Cardiac muscle cell (in vitro differentiated cells and primary cell): Measurements from ENCODE around the gene CYP46A1. TPM values are rescaled to one million over a fixed set of nuclear protein-coding genes. Genes with fewer than 3 reads are reported as not detected.

ENCODE experiments used
- DNase-seq, 2 donors: peaks; one replicate each; pipeline versions ENCODE4 v3.0.0 to v3.0.0-alpha.2; 2010 to 2017; ENCODE audit warnings: low read depth in 1 of 2, low spot score in 1 of 2
- H3K27ac ChIP-seq: fragments of 200-600 bp; sonication (generic); 2 replicates; pipeline ENCODE4 v1.5.1; 2016
- H3K27me3 ChIP-seq: fragments of 200-600 bp; sonication (generic); 2 replicates; pipeline ENCODE4 v1.6.0; 2016; ENCODE audit warnings: control low read depth
- H3K36me3 ChIP-seq: fragments of 200-600 bp; sonication (generic); 2 replicates; pipeline ENCODE4 v1.5.1; 2016; ENCODE audit warnings: control low read depth
- H3K4me1 ChIP-seq: fragments of 200-600 bp; sonication (generic); 2 replicates; pipeline ENCODE4 v1.8.1; 2017; ENCODE audit warnings: low read depth, mild to moderate bottlenecking, mixed run types
- H3K4me3 ChIP-seq: fragments of 200-600 bp; sonication (generic); 2 replicates; pipeline ENCODE4 v1.5.1; 2016; ENCODE audit warnings: mild to moderate bottlenecking
- H3K9me3 ChIP-seq: fragments of 200-600 bp; sonication (generic); 2 replicates; pipeline ENCODE4 v1.5.1; 2017; ENCODE audit warnings: low read depth, mild to moderate bottlenecking, control low read depth
- polyA plus RNA-seq: library from polyadenylated mRNA; unstranded; fragments of >200 nt; fragmentation: Nextera tagmentation; extraction: Ambion mirVana; gene quantifications from 2 replicates; pipeline ENCODE4 v1.2.1, GENCODE V29; 2016
- total RNA-seq: library from RNA; depleted of rRNA; stranded (reverse); fragments of >200 nt; gene quantifications from 2 replicates; pipeline ENCODE4 v1.2.3, GENCODE V29; 2016
- TF ChIP-seq, protein P1 (sequence below): IDR thresholded peaks from 2 replicates; pipeline ENCODE4 v1.5.1; 2012; ENCODE audit warnings: low read depth, mild to moderate bottlenecking, low read length

CYP46A1 gene
- total and polyA plus RNA-seq, 2 experiments from 2014 or later, result 11.1 to 15.0 TPM

DNA sequence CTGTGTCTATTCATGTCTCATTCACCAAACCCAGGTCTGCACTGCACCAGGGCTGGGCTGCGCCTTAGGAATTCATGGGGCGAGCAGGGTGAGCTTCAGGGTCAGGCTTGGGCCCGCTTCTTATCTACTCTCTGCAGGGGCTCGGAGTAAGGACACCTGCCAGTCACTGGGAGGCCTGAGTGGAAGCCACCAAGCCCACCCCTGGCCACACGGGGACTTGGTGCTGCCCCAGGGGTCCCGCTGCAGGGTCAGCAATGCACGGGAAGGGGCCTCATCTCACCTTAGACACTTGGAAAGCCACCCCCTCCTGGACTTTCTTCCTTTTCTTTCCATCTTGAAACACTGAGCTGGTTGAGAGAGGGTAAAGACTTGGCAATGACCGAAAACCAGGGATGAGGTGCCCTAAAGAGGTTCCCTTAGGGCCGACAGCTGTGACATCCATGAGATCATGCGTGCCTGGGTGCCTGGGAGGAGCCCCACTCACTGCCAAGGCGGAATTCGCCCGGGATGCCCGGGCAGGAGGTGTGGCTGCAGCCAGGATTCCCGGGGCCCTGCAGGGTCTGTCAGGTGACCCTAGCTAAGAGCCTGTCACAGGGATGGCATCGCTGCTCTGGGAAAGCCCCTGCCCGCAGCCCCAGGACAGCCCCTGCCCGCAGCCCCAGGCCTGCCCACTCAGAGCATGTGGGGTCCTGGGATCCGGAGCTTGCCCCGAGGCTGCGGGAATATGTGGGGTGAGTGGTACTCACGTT lies 63.7 kb downstream of the CYP46A1 start:
- no peak overlapping the region for H3K27ac ChIP-seq
- H3K9me3 ChIP-seq, result no peaks in the 10 kb centered on the region
- H3K4me3 ChIP-seq, result no peak overlapping the region
- H3K4me1 ChIP-seq, result peaks cover 3% of the 10 kb centered on the region
- TF ChIP-seq, protein P1, sequence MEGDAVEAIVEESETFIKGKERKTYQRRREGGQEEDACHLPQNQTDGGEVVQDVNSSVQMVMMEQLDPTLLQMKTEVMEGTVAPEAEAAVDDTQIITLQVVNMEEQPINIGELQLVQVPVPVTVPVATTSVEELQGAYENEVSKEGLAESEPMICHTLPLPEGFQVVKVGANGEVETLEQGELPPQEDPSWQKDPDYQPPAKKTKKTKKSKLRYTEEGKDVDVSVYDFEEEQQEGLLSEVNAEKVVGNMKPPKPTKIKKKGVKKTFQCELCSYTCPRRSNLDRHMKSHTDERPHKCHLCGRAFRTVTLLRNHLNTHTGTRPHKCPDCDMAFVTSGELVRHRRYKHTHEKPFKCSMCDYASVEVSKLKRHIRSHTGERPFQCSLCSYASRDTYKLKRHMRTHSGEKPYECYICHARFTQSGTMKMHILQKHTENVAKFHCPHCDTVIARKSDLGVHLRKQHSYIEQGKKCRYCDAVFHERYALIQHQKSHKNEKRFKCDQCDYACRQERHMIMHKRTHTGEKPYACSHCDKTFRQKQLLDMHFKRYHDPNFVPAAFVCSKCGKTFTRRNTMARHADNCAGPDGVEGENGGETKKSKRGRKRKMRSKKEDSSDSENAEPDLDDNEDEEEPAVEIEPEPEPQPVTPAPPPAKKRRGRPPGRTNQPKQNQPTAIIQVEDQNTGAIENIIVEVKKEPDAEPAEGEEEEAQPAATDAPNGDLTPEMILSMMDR, result no peak
- H3K36me3 ChIP-seq, result no peaks in the 10 kb centered on the region
- no peak for DNase-seq
- peaks cover 76% of the 10 kb centered on the region for H3K27me3 ChIP-seq

DNA sequence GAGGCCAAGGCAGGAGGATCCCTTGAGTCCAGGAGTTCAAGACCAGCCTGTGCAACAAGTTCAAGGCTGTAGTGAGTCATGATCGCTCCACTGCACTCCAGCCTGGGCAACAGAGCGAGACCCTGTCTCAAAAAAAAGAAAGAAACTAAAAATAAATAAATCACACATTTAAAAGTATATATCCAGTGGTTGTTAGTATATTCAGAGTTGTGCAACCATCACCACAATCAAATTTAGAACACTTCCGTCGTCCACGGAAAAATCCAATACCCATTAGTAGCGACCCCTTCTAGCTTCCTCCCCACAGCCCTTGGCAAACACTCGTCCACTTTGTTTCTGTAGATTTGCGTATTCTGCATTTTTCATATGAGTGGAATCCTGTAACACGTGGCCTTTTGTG lies 64.4 kb downstream of the CYP46A1 start:
- Histone ChIP-seq H3K27me3 (peaks cover 76% of the 10 kb centered on the region), H3K36me3 (no peaks in the 10 kb centered on the region), H3K9me3 (no peaks in the 10 kb centered on the region), H3K4me1 (peaks cover 3% of the 10 kb centered on the region), H3K27ac (no peak overlapping the region), H3K4me3 (no peak overlapping the region)
- TF ChIP-seq, protein P1, result no peak
- DNase-seq, result no peak

DNA sequence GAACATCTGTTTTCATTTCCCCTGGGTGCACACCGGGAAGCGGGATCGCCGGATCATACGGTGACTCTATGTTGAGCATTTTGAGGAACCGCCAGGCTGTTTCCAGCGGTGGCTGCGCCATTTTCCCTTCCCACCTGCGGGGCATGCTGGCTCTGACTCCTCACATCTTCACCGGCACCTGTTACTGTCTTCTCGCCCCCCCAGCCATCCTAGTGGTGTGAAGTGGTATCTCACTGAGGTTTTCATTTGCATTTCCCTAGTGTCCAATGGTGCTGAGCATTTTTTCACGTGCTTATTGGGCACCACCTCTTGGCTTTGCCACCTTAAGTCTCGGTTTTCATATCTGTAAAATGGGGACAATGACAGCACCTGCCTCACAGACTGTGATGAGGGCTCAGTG lies 65.0 kb downstream of the CYP46A1 start:
- H3K36me3 ChIP-seq, result no peaks in the 10 kb centered on the region
- H3K27ac ChIP-seq, result no peak overlapping the region
- H3K27me3 ChIP-seq, result peaks cover 76% of the 10 kb centered on the region
- no peak for DNase-seq
- H3K4me1 ChIP-seq, result peaks cover 3% of the 10 kb centered on the region
- no peak overlapping the region for H3K4me3 ChIP-seq
- no peaks in the 10 kb centered on the region for H3K9me3 ChIP-seq
- TF ChIP-seq, protein P1, result peak; percentile 10

DNA sequence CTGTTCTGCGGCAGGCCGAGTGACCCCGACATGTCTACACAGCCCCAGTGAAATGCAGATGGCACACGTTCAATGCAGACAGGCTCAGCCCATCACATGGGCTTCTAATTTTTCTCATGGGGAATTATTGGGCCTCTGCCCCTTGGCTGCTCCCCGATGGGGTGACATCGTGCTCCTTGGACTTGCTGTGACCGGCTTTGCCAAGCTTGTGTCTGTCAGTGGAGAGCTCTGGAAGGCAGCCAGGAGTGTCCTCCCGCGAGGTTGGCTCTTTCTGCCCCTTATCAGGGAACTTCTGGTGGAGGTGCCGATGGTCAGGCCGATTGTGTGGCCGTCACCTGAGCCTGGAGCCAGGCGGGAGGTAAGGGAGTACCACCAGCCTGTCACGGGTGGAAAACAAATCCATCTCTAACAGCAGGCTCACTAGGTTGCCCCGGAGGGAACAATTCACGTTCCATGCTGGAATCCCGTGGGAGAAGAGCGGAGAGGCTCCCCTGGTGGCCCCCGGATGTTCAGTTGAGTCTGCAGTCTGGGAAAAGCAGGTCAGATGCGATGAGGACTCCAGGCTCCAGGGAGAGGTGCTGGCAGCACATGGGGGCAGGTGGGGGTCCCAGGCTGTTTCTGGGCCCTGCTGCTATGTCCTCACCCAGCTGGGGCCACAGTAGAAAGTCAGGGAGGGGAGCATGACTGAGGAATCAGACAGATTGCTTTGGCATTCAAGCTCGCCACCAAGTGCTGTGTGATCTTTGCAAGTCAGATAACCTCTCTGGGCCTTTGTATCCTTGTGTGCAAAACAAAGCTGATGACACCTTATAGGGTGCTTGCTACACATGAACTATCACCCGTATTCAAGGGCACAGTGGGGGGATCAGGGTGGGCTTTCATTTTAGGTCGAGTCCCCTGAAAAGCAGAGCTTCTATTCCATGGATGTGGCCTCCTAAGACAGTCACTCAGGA lies 65.9 kb downstream of the CYP46A1 start:
- no peak for DNase-seq
- Histone ChIP-seq H3K4me1 (peaks cover 3% of the 10 kb centered on the region), H3K27ac (no peak overlapping the region), H3K27me3 (peaks cover 76% of the 10 kb centered on the region), H3K36me3 (no peaks in the 10 kb centered on the region), H3K9me3 (no peaks in the 10 kb centered on the region), H3K4me3 (no peak overlapping the region)
- TF ChIP-seq, protein P1, result no peak

DNA sequence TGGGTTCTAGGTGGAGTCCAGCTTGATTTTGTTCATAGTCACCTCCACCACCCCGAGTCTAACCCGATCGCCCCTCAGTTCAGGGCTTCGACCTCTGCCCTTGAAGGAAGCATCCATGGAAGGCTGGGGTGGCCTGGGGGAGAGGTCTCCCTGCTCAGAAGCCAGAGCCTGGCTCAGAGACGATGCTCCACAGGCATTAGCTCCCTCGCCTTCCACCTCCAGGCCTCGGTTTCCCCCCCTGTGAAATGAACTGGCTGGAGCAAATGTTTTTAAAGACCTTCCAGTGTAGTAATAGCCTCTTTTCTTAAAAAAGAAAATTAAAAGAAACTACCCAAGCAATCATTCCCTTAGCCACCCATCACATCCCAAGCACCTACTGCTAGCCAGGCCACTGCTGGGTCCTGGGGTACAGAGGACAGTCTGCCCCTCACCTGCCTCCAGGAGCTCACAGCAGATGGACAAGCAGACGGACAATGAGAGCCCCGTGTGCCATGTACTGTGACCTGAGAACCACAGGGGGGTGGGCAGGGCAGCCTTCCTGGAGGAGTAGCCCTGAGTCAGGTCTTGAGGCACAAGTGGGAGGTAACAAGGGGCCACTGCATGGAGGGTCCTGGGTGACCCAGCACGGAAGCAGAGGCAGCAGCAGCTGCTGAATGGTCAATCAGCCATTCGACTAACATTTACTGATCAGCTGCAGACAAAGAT lies 66.8 kb downstream of the CYP46A1 start:
- Histone ChIP-seq H3K4me1 (peaks cover 3% of the 10 kb centered on the region), H3K9me3 (no peaks in the 10 kb centered on the region), H3K36me3 (no peaks in the 10 kb centered on the region), H3K4me3 (no peak overlapping the region), H3K27me3 (peaks cover 76% of the 10 kb centered on the region), H3K27ac (no peak overlapping the region)
- TF ChIP-seq, protein P1, result no peak
- DNase-seq, result no peak
